Putamen (tissue), 1 donor: ENCODE measurements around the gene PPP1R7.
"Not testable (repeated sequence)": the region's sequence is repeated elsewhere in the genome, so short reads cannot be mapped to it uniquely, and the experiment has no call there.

Experiments
- DNase-seq: peaks from one replicate; pipeline ENCODE4 v3.0.0-alpha.2; 2016; ENCODE audit warnings: low spot score

Gene PPP1R7

GRCh38 chr2:241197246-241197645, 47.0 kb downstream of the PPP1R7 start:
- not testable (repeated sequence) for DNase-seq

DNA sequence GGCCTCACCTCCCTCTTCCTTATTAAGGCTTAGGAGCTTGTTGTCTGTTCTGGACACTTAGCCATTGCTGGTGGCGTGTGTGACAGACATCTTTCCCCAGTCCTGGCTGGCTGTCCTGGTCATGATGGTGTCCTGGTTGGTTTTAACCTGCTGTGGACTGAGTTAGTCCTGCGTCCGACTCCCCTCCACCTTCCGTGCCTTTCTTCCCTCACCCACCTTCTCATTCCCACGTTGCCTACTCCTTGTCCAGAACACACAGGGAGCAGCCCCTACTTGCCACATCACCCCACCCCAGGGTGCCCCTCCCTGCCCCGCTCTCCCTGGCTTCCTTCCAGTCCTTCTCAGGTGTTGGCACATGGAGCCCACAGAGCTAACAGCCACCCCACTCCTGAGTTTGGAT, 47.7 kb downstream of the PPP1R7 start:
- DNase-seq, result no peak

- DNase-seq, result no peak
Measured at GRCh38 chr2:241198381-241199279, 48.4 kb downstream of the PPP1R7 start.

GRCh38 chr2:241199286-241199685, 49.0 kb downstream of the PPP1R7 start:
- no peak for DNase-seq

DNA sequence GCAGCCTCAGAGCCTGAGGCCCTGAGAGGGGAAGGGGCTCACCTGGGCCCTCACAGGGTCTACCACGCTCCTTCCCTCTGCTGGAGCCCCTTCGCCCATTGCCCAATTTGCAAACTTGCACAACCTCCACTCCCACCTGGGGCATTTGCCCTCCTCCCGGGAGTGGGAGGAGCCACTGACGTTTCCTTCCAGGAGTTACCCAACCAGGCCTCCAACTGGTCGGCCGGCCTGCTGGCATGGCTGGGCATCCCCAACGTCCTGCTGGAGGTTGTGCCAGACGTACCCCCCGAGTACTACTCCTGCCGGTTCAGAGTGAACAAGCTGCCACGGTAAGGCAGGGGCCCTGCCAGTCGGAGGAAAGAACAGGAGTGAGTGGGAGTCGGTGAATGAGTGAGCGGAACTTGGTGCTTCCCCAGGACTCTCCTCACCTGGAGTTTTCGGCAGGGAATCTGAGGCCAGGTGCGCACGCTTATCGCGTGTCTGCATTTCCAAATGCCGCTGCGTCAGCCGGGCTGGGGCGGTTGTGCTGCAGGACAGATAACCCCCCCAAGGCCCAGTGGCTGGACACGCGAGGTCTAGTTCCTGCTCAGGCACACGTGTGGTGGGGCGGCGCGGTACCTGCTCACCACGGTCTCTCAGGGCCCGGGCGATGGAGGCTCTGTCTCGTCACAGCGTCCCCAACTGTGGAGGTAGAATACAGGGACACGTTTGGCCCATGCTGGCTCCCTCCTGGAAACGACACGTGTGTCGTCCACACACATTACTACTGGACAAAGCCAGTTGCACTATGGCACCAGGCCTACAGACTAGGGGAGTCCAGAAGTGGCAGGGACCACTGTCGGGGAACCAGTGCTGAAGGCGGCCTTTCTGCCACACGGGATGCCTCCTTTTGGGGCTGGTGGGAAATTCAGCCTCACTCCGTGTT, 49.9 kb downstream of the PPP1R7 start:
- no peak for DNase-seq

DNA sequence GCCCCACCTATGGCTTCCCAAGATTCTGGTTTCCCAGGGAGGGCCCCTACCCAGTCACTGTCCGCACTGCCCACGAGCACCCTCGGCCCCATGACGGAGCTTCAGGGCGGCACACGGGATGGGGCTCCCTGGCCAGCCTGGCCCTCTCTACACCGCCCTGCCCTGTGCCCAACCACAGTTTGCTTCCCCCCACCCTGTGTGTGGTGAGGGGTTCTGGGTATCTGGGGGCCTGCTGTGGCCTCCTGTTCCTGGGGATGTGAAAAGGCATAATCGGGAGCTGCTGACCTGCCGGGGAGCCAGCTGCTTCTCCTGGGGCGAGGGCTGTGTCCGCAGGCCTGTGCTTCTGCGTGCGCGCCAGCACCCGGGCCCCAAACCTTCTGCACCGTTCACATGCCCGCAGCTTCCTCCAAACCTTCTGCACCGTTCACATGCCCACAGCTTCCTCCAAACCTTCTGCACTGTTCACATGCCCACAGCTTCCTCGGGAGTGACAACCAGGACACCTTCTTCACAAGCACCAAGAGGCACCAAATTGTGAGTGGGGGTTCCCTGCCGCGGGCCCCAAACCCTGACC, 50.6 kb downstream of the PPP1R7 start:
- DNase-seq, result no peak

GRCh38 chr2:241201445-241202267, 51.4 kb downstream of the PPP1R7 start:
- DNase-seq, result no peak

DNA sequence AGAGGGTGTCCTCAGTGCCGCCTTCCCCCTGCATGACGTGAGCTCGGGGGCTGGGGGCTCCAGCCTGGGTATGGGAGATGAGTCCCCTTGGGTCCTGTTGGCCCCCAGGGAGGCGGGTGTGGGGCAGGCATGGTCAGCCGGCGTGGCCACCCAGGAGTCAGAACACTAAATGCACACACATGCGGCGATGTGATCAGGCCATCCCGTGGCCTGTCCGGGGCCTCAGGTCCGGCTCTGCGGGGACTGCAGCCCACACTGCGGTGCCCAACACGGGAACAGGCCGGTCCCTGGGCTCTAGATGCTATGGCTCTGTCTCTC, 52.0 kb downstream of the PPP1R7 start:
- DNase-seq, result no peak

DNA sequence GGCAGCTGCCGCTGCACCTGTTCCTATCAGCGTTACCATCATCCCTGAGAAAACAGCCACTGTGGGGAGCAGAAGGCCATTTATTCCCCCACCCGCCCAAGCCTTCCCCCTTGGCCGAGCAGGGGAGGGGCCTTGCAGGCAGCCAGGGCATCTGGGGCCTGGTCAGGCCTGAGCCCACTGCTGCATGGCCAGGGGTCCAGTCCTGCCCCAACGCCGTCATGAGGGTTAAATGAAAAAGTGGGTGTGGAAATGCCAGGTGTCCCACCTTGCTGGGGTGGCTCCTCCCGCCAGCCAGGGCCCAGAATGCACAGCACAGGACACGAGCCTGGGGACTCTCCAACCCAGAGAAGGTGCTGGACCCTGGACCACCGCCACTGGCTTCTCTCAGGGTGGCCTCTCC, 52.4 kb downstream of the PPP1R7 start:
- DNase-seq, result no peak

- no peak for DNase-seq
Measured at GRCh38 chr2:241203218-241204009, 53.1 kb downstream of the PPP1R7 start.

- DNase-seq, result no peak
Measured at GRCh38 chr2:241204010-241204384, 53.7 kb downstream of the PPP1R7 start.

DNA sequence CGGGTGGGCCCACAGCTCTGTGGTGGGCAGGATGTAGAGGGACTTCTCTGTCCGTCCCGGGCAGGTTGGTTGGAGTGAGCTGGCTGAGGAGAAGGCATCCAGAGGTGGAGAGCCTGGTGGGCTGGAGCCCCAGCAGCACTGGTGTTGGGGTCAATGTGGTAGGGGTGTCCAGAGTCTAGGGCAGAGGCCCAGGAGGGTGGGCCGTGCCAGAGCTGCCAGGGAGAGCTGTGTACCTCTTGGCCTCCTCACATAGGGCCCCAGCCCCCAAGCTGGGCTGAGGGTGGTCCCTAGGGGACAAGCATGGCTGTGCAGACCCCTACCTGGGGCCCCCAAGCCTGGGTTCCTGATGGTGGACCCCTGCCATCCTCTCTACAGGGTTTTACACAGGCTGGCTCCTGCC, 54.2 kb downstream of the PPP1R7 start:
- DNase-seq, result no peak

DNA sequence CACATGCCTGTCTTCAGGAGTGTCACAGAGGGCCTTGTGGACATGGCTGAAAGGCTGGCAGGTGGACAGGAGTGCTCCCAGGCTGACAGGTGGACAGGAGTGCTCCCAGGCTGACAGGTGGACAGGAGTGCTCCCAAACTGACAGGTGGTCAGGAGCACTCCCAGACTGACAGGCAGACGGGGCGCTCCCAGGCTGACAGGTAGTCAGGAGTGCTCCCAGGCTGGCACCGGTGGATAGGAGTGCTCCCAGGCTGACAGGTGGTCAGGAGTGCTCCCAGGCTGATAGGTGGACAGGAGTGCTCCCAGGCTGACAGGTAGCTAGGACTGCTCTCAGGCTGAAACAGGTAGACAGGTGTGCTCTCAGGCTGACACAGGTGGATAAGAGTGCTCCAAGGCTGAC, 54.8 kb downstream of the PPP1R7 start:
- DNase-seq, result no peak

DNA sequence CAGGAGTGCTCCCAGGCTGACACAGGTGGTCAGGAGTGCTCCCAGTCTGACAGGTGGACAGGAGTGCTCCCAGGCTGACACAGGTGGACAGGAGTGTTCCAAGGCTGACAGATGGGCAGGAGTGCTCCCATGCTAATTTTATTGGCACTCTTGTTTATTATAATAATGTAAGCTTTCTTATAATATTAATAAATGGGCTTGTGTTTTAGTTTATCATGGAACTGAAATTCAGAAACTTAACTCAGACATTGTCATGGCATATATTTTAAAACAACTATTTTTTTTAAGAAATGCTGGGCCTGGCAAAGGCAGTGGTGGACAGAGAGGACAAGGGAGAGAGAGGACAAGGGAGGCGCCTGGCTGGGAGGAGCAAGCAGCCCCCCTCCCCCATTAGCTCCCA, 56.9 kb downstream of the PPP1R7 start:
- no peak for DNase-seq

DNA sequence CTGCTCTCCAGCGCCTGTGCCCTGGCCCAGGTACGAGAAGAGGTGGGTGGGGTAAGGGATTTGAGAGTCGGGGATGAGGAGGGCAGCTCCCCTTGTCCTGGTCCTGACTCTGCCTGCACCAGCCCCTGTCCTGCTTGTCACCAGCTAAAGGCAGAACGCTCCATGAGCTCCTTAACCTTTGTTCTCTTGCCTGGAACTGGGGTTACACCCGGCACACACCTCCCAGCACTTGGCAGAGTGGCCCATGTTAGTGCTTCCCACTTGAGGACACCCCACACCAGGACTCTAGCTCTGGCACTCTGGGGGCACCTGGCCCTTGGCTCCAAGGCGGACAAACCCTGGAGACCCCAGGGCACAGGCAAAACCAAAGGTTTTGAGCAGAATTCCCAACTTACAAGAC, 57.4 kb downstream of the PPP1R7 start:
- no peak for DNase-seq

- DNase-seq, result no peak
Measured at GRCh38 chr2:241208058-241208457, 57.8 kb downstream of the PPP1R7 start.

DNA sequence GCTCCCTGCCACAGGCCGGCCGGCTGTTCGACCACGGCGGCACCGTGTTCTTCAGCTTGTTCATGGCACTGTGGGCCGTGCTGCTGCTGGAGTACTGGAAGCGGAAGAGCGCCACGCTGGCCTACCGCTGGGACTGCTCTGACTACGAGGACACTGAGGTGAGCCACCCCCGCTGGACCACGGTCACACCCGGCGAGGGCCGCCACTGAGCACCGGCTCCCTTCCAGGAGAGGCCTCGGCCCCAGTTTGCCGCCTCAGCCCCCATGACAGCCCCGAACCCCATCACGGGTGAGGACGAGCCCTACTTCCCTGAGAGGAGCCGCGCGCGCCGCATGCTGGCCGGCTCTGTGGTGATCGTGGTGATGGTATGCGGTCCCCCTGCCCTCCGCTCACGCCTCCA, 59.0 kb downstream of the PPP1R7 start:
- DNase-seq, result no peak

DNA sequence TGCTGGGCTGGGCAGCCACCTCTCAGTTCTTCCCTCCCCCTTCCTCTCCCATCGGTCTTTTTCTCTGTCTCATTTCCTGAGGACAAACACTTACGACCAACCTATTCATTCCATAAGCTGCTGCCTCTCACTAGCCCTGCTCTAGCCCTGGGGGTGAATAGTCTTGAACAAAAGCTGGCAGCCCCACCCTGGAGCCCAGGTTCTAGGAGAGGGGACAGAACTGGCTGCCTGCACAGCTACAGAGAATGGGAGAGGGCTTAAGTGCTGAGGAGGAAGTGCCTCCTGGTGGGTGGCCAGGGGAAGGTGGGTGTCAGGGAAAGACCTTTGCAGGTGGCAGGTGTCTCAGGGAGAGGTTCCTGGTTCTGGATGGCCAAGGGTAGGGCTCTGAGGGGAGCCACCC, 61.0 kb downstream of the PPP1R7 start:
- DNase-seq, result no peak

GRCh38 chr2:241213041-241213440, 62.8 kb downstream of the PPP1R7 start:
- no peak for DNase-seq

DNA sequence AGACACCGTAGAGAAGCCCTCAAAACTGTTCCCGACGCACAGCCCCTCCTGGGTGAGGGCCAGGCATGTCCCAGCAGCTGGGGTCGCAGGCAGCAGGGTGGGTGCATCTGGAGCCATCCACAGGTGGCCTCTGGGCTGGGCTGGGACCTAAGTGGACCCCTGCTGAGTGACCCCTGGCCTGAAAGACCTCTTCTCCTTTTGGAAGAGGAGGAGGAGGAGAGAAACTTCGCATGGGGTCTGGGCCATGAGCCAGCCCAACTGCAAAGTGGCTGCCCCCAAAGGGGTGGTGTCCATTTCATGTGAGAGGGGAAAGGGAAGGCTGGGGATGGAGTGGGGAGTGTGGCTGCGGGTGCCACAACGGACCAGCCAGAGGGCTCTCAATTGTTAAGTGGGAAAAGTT, 63.3 kb downstream of the PPP1R7 start:
- DNase-seq, result no peak

GRCh38 chr2:241214209-241214608, 63.9 kb downstream of the PPP1R7 start:
- DNase-seq, result no peak
